ENCODE data around the gene SVIL. TPM values are rescaled to one million over a fixed set of nuclear protein-coding genes. Genes with fewer than 3 reads are reported as not detected.

SVIL gene
- total RNA-seq, 1 experiment from 2014 or later: 15.3 TPM

DNA sequence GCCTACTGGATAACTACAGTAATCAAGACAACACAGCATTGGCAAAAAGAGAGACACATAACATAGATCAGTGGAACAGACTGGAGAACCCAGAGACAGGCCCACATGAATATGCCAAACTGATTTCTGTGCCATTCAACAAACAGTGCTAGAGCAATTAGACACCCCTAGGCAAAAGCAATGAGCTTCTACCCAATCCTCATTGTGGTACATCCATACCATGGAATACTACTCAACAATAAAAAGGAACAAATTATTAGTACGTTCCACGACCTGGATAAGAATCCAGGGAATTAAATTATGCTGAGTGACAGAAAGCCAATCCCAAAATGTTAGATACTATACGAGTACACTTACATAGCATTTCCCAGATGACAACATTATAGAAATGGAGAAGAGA, 2.8 kb upstream of the SVIL start:
- Histone ChIP-seq H3K56ac (ENCODE audit: insufficient read length, low read depth, low read length) (no peak overlapping the region), H4K5ac (ENCODE audit: insufficient read length, low read depth, low read length) (no peak overlapping the region), H3K27ac (ENCODE audit: insufficient read length, low read depth, low read length) (no peak overlapping the region), H4K91ac (ENCODE audit: insufficient read length, low read depth, low read length) (no peak overlapping the region), H2BK15ac (ENCODE audit: low read depth, low read length) (no peak overlapping the region), H3K4ac (ENCODE audit: low read depth, low read length) (no peak overlapping the region), H2BK5ac (ENCODE audit: insufficient read length, low read length) (no peak overlapping the region), H2BK12ac (ENCODE audit: insufficient read length, low read depth, low read length) (no peak overlapping the region), H3K79me2 (ENCODE audit: insufficient read depth, low read length) (no peaks in the 10 kb centered on the region), H3T11ph (ENCODE audit: low read length) (no peak overlapping the region), H3K9ac (ENCODE audit: extremely low read depth, insufficient read length, low read length) (no peak overlapping the region), H2BK120ac (ENCODE audit: low read depth, low read length, poor library complexity, severe bottlenecking) (no peak overlapping the region), H3K14ac (ENCODE audit: insufficient read depth, low read length) (no peak overlapping the region), H4K20me1 (ENCODE audit: control insufficient read depth, insufficient read depth, insufficient read length) (no peaks in the 10 kb centered on the region), H3K27me3 (ENCODE audit: insufficient read depth, low read length) (no peaks in the 10 kb centered on the region), H2BK20ac (ENCODE audit: low read depth, low read length, poor library complexity, severe bottlenecking) (no peak overlapping the region), H3K18ac (ENCODE audit: insufficient read length, low read depth, low read length) (no peak overlapping the region), H3K23me2 (ENCODE audit: insufficient read length, low read depth, low read length, poor library complexity, severe bottlenecking) (no peaks in the 10 kb centered on the region), H3K9me3 (ENCODE audit: control insufficient read depth, low read depth, low read length) (no peaks in the 10 kb centered on the region), H3K4me1 (ENCODE audit: insufficient read depth, low read length) (peaks cover 7% of the 10 kb centered on the region; the same call in 1 of the 2 replicates), H3K23ac (ENCODE audit: insufficient read length, low read depth, low read length) (no peak overlapping the region), H3K79me1 (ENCODE audit: insufficient read depth, low read depth, low read length, poor library complexity, severe bottlenecking) (no peaks in the 10 kb centered on the region), H4K8ac (replicated peaks; ENCODE audit: insufficient read length, low read depth, low read length) (no peak overlapping the region), H2AFZ (ENCODE audit: low read length) (no peak overlapping the region), H3K4me2 (ENCODE audit: insufficient read depth, insufficient read length, low read length) (no peak overlapping the region), H2AK5ac (ENCODE audit: insufficient read length, low read length) (no peak overlapping the region)
- H3K9me3 Mint-ChIP-seq: peaks cover 2 to 4% of the 10 kb centered on the region in 2 experiments; a peak in 4 of 5 replicates
- WGBS (ENCODE audit: extremely low coverage, insufficient read length, low lambda C conversion rate): no CpG with 5 or more reads among the region's 3 CpGs
- TF ChIP-seq, protein P1, sequence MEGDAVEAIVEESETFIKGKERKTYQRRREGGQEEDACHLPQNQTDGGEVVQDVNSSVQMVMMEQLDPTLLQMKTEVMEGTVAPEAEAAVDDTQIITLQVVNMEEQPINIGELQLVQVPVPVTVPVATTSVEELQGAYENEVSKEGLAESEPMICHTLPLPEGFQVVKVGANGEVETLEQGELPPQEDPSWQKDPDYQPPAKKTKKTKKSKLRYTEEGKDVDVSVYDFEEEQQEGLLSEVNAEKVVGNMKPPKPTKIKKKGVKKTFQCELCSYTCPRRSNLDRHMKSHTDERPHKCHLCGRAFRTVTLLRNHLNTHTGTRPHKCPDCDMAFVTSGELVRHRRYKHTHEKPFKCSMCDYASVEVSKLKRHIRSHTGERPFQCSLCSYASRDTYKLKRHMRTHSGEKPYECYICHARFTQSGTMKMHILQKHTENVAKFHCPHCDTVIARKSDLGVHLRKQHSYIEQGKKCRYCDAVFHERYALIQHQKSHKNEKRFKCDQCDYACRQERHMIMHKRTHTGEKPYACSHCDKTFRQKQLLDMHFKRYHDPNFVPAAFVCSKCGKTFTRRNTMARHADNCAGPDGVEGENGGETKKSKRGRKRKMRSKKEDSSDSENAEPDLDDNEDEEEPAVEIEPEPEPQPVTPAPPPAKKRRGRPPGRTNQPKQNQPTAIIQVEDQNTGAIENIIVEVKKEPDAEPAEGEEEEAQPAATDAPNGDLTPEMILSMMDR (conservative IDR thresholded peaks at IDR 0.05): no peak
- H3K36me3 Mint-ChIP-seq (ENCODE audit: insufficient read depth in 1 of 3, low read depth in 3 of 3): peaks cover 5 to 8% (median 6%) of the 10 kb centered on the region in 3 experiments; a peak in 6 of 7 replicates
- no peaks in the 10 kb centered on the region; the same call in 1 of the 2 replicates for H3K27me3 Mint-ChIP-seq (ENCODE audit: low read depth)
- H3K4me1 Mint-ChIP-seq: peaks cover 39 to 44% of the 10 kb centered on the region in 2 experiments
- DNase-seq: no peak
- no peak overlapping the region; a peak in 1 of 7 replicates for H3K27ac Mint-ChIP-seq
- no peak overlapping the region for H3K4me3 Mint-ChIP-seq
